ENCODE data around the gene KDR.

- TF ChIP-seq CTCF (conservative IDR thresholded peaks at IDR 0.05; ENCODE audit: low read length) (no peak), EZH2phosphoT487 (IDR thresholded peaks at IDR 0.05; ENCODE audit: borderline replicate concordance, low read depth, low read length) (no peak)
Measured at GRCh38 chr4:55169352-55169961, 44.1 kb upstream of the KDR start.

Data from OCI-LY7 (cell line).